OCI-LY3 (cell line): ENCODE measurements around the gene MAP1B.

Source experiments
- CTCF ChIP-seq: fragments of 200-600, 300-600 bp; sonication (generic); IDR thresholded peaks from 2 replicates; pipeline ENCODE4 v1.5.1; 2014; ENCODE audit warnings: antibody characterized with exemption, low read length, low read depth
- EZH2phosphoT487 ChIP-seq: fragments of 200-600 bp; shearing (Covaris generic); IDR thresholded peaks from 2 replicates; pipeline ENCODE4 v1.6.1; 2018; ENCODE audit warnings: antibody characterized with exemption, mixed run types, low read depth

GRCh38 chr5:72237879-72238278, 130.6 kb downstream of the MAP1B start:
- TF ChIP-seq CTCF (no peak), EZH2phosphoT487 (no peak)
